GM23248 (cell line): ENCODE data around the gene HEATR9. TPM values are rescaled to one million over a fixed set of nuclear protein-coding genes. Genes with fewer than 3 reads are reported as not detected.

Experiments used
- DNase-seq: peaks from one replicate; pipeline ENCODE4 v3.0.0-alpha.2; 2015
- H2AFZ ChIP-seq: fragments of 200-600 bp; sonication (generic); 2 replicates; pipeline ENCODE4 v1.6.1; 2016; ENCODE audit warnings: antibody characterized with exemption
- H3F3A ChIP-seq: fragments of 200-600 bp; sonication (generic); 2 replicates; pipeline ENCODE4 v1.6.1; 2016; ENCODE audit warnings: mild to moderate bottlenecking, antibody characterized with exemption, mixed run types; ENCODE audit not compliant: insufficient read depth
- H3K27ac ChIP-seq: fragments of 200-600 bp; sonication (generic); 2 replicates; pipeline ENCODE4 v1.5.1; 2016; ENCODE audit warnings: mild to moderate bottlenecking
- H3K27me3 ChIP-seq: fragments of 200-600 bp; sonication (generic); replicated peaks from 2 replicates; pipeline ENCODE4 v1.6.1; 2016; ENCODE audit warnings: mild to moderate bottlenecking; ENCODE audit not compliant: insufficient read depth
- H3K36me3 ChIP-seq: fragments of 200-600 bp; sonication (generic); 2 replicates; pipeline ENCODE4 v1.6.1; 2016; ENCODE audit warnings: low read depth, mild to moderate bottlenecking
- H3K4me1 ChIP-seq: fragments of 200-600 bp; sonication (generic); 2 replicates; pipeline ENCODE4 v1.6.1; 2016; ENCODE audit warnings: mild to moderate bottlenecking; ENCODE audit not compliant: insufficient read depth
- H3K4me2 ChIP-seq: fragments of 200-600 bp; sonication (generic); one replicate; pipeline ENCODE4 v1.6.1; 2016; ENCODE audit warnings: mild to moderate bottlenecking; ENCODE audit not compliant: unreplicated experiment
- H3K4me3 ChIP-seq: fragments of 200-600 bp; sonication (generic); 2 replicates; pipeline ENCODE4 v1.5.1; 2016; ENCODE audit warnings: mild to moderate bottlenecking
- H3K79me2 ChIP-seq: fragments of 200-600 bp; sonication (generic); 2 replicates; pipeline ENCODE4 v1.6.1; 2016; ENCODE audit warnings: mild to moderate bottlenecking; ENCODE audit not compliant: insufficient read depth
- H3K9ac ChIP-seq: fragments of 200-600 bp; sonication (generic); 2 replicates; pipeline ENCODE4 v1.6.1; 2016; ENCODE audit warnings: mild to moderate bottlenecking
- H3K9me2 ChIP-seq: fragments of 200-600 bp; sonication (generic); 2 replicates; pipeline ENCODE4 v1.6.1; 2016; ENCODE audit warnings: mixed run types, mild to moderate bottlenecking, moderate library complexity; ENCODE audit not compliant: insufficient read depth
- H3K9me3 ChIP-seq: fragments of 200-600 bp; sonication (generic); one replicate; pipeline ENCODE4 v1.6.1; 2017; ENCODE audit warnings: low read depth
- H4K20me1 ChIP-seq: fragments of 200-600 bp; sonication (generic); 2 replicates; pipeline ENCODE4 v1.6.0; 2016; ENCODE audit not compliant: insufficient read depth
- EZH2 ChIP-seq: fragments of 200-600 bp; sonication (generic); IDR thresholded peaks from 2 replicates; pipeline ENCODE4 v1.6.1; 2018; ENCODE audit warnings: antibody characterized with exemption, mild to moderate bottlenecking; ENCODE audit not compliant: insufficient read depth, poor library complexity, severe bottlenecking
- EZH2phosphoT487 ChIP-seq: fragments of 200-600 bp; sonication (generic); IDR thresholded peaks from 2 replicates; pipeline ENCODE4 v1.6.1; 2018; ENCODE audit warnings: antibody characterized with exemption, moderate library complexity, mild to moderate bottlenecking, low read depth; ENCODE audit not compliant: insufficient read depth
- WGBS, 2 experiments: methylation state at CpG; one replicate each; pipeline ENCODE4 v1.1.6; 2015 to 2017; ENCODE audit warnings: low lambda C conversion rate in 2 of 2, low coverage in 1 of 2; ENCODE audit errors: missing lambda C conversion rate in 2 of 2; 5-methylcytosine and 5-hydroxymethylcytosine counted together
- in situ Hi-C: fragments of 300-500 bp; cut with MboI; formaldehyde crosslinking; loops from 2 replicates; pipeline ENCODE4 v1.15.0; 2020
- polyA plus RNA-seq: library from polyadenylated mRNA; unstranded; fragments of >200 nt; fragmentation: Nextera tagmentation; extraction: Ambion mirVana; gene quantifications from 2 replicates; pipeline ENCODE4 v1.2.1, GENCODE V29; 2016
- total RNA-seq: library from RNA; depleted of rRNA; stranded (reverse); fragments of >200 nt; shearing (Covaris generic); gene quantifications from 2 replicates; pipeline ENCODE4 v1.2.3, GENCODE V29; 2014

Gene HEATR9
- total and polyA plus RNA-seq, 2 experiments from 2014 or later = not detected

GRCh38 chr17:35875800-35876139 is 7.1 kb upstream of the HEATR9 start:
- Histone ChIP-seq H3K9ac (no peak overlapping the region), H4K20me1 (no peaks in the 10 kb centered on the region), H3K79me2 (no peaks in the 10 kb centered on the region), H3F3A (no peaks in the 10 kb centered on the region), H3K36me3 (no peaks in the 10 kb centered on the region), H2AFZ (no peak overlapping the region), H3K9me3 (no peaks in the 10 kb centered on the region), H3K9me2 (no peaks in the 10 kb centered on the region), H3K27ac (no peak overlapping the region), H3K4me2 (no peak overlapping the region), H3K27me3 (no peaks in the 10 kb centered on the region), H3K4me3 (no peak overlapping the region), H3K4me1 (no peaks in the 10 kb centered on the region)
- WGBS, 2 experiments = 66 to 71% methylated on average over 3 of the region's 3 CpGs
- no peak for DNase-seq
- in situ Hi-C loops = no loop called here
- no peak for TF ChIP-seq EZH2
- TF ChIP-seq EZH2phosphoT487 = no peak

- H3K4me1 ChIP-seq = no peaks in the 10 kb centered on the region
- no peak for DNase-seq
- H3K9me3 ChIP-seq = no peaks in the 10 kb centered on the region
- no peaks in the 10 kb centered on the region for H3K27me3 ChIP-seq
- H3K36me3 ChIP-seq = no peaks in the 10 kb centered on the region
- H3K9ac ChIP-seq = no peak overlapping the region
- TF ChIP-seq EZH2 (no peak), EZH2phosphoT487 (no peak)
- H3K79me2 ChIP-seq = no peaks in the 10 kb centered on the region
- in situ Hi-C loops = no loop called here
- 43 to 49% methylated on average over 5 of the region's 5 CpGs for WGBS, 2 experiments
- no peak overlapping the region for H3K27ac ChIP-seq
- H3F3A ChIP-seq = no peaks in the 10 kb centered on the region
- no peak overlapping the region for H2AFZ ChIP-seq
- H4K20me1 ChIP-seq = no peaks in the 10 kb centered on the region
- H3K4me3 ChIP-seq = no peak overlapping the region
- H3K4me2 ChIP-seq = no peak overlapping the region
- H3K9me2 ChIP-seq = no peaks in the 10 kb centered on the region
These were observed 6.5 kb upstream of the HEATR9 start for GRCh38 chr17:35875072-35875799.

- Histone ChIP-seq H3F3A (no peaks in the 10 kb centered on the region), H4K20me1 (no peaks in the 10 kb centered on the region), H3K27ac (no peak overlapping the region), H3K4me3 (no peak overlapping the region), H3K9me3 (no peaks in the 10 kb centered on the region), H3K4me2 (no peak overlapping the region), H3K36me3 (no peaks in the 10 kb centered on the region), H3K79me2 (no peaks in the 10 kb centered on the region), H2AFZ (no peak overlapping the region), H3K9me2 (no peaks in the 10 kb centered on the region), H3K9ac (no peak overlapping the region), H3K27me3 (no peaks in the 10 kb centered on the region), H3K4me1 (no peaks in the 10 kb centered on the region)
- in situ Hi-C loops = no loop called here
- WGBS, 2 experiments = 85% methylated on average over 12 of the region's 12 CpGs
- no peak for DNase-seq
- TF ChIP-seq EZH2 = no peak
- no peak for TF ChIP-seq EZH2phosphoT487
These were observed 3.7 kb upstream of the HEATR9 start for GRCh38 chr17:35872196-35872980.

- H3K9me2 ChIP-seq = no peaks in the 10 kb centered on the region
- H3K4me1 ChIP-seq = peaks cover 4% of the 10 kb centered on the region; the same call in 1 of the 2 replicates
- no peak overlapping the region for H3K4me2 ChIP-seq
- H3F3A ChIP-seq = no peaks in the 10 kb centered on the region
- no peaks in the 10 kb centered on the region for H3K27me3 ChIP-seq
- no peak overlapping the region for H3K4me3 ChIP-seq
- TF ChIP-seq EZH2phosphoT487 = no peak
- TF ChIP-seq EZH2 = no peak
- in situ Hi-C loops = no loop called here
- no peak overlapping the region for H2AFZ ChIP-seq
- no peak for DNase-seq
- no peak overlapping the region for H3K27ac ChIP-seq
- H3K9me3 ChIP-seq = no peaks in the 10 kb centered on the region
- no peaks in the 10 kb centered on the region for H3K36me3 ChIP-seq
- no peak overlapping the region for H3K9ac ChIP-seq
- H4K20me1 ChIP-seq = no peaks in the 10 kb centered on the region
- no peaks in the 10 kb centered on the region for H3K79me2 ChIP-seq
- WGBS, 2 experiments = 56 to 65% methylated on average over 8 of the region's 8 CpGs
These were observed 2.5 kb upstream of the HEATR9 start for GRCh38 chr17:35870906-35871819.
